Liver (tissue), 9 donors: Measurements from ENCODE around the gene GPR107. TPM values are rescaled to one million over a fixed set of nuclear protein-coding genes. Genes with fewer than 3 reads are reported as not detected.

Experiments
- DNase-seq: peaks from one replicate; pipeline ENCODE4 v3.0.0-alpha.2; 2017; ENCODE audit warnings: low spot score
- H3K27ac ChIP-seq, 2 donors: one replicate each; pipeline ENCODE4 v1.7.0; 2013; ENCODE audit warnings: inconsistent platforms in 2 of 2, low read length in 2 of 2, control low read depth in 1 of 2, low read depth in 1 of 2, mild to moderate bottlenecking in 1 of 2
- H3K27me3 ChIP-seq, 4 donors: one replicate each; pipeline versions ENCODE4 v1.6.1 to v1.7.0; 2013; ENCODE audit warnings: low read length in 3 of 4, inconsistent platforms in 1 of 4, mild to moderate bottlenecking in 1 of 4, moderate library complexity in 1 of 4; ENCODE audit not compliant: control insufficient read depth in 4 of 4, insufficient read depth in 4 of 4
- H3K36me3 ChIP-seq, 4 donors: one replicate each; pipeline versions ENCODE4 v1.6.1 to v1.7.0; 2013; ENCODE audit warnings: low read length in 3 of 4, mild to moderate bottlenecking in 3 of 4, low read depth in 1 of 4, moderate library complexity in 1 of 4; ENCODE audit not compliant: control insufficient read depth in 4 of 4, insufficient read depth in 3 of 4
- H3K4me1 ChIP-seq, 4 donors: one replicate each; pipeline versions ENCODE4 v1.6.1 to v1.7.0; 2013; ENCODE audit warnings: low read length in 3 of 4, mild to moderate bottlenecking in 3 of 4, moderate library complexity in 1 of 4; ENCODE audit not compliant: control insufficient read depth in 4 of 4, insufficient read depth in 4 of 4
- H3K4me3 ChIP-seq, 3 donors: one replicate each; pipeline versions ENCODE4 v1.6.1 to v1.7.0; 2013; ENCODE audit warnings: low read length in 3 of 3, control low read depth in 1 of 3, low read depth in 1 of 3, mild to moderate bottlenecking in 1 of 3
- H3K9ac ChIP-seq, 2 donors: one replicate each; pipeline ENCODE4 v1.7.0; 2013; ENCODE audit warnings: low read length in 2 of 2, mild to moderate bottlenecking in 2 of 2, moderate library complexity in 2 of 2, control low read depth in 1 of 2, low read depth in 1 of 2
- H3K9me3 ChIP-seq, 4 donors: one replicate each; pipeline versions ENCODE4 v1.6.1 to v1.7.0; 2013; ENCODE audit warnings: low read length in 3 of 4; ENCODE audit not compliant: control insufficient read depth in 4 of 4
- EGR1 ChIP-seq, 2 donors: IDR thresholded peaks; 2 replicates each; pipeline ENCODE4 v1.6.1; 2016 to 2018; ENCODE audit warnings: antibody characterized with exemption in 2 of 2, low read depth in 2 of 2
- FOXA2 ChIP-seq: IDR thresholded peaks from 2 replicates; pipeline ENCODE4 v1.6.1; 2016; ENCODE audit warnings: antibody characterized with exemption
- GABPA ChIP-seq, 2 donors: IDR thresholded peaks in 1 of 2; conservative IDR thresholded peaks in 1 of 2; 2 replicates each; pipeline ENCODE4 v1.6.1; 2016; ENCODE audit warnings: antibody characterized with exemption in 2 of 2, mild to moderate bottlenecking in 1 of 2, moderate library complexity in 1 of 2
- HNF4A ChIP-seq, 2 donors: conservative IDR thresholded peaks; 2 replicates each; pipeline ENCODE4 v1.6.1; 2016; ENCODE audit warnings: antibody characterized with exemption in 2 of 2, mild to moderate bottlenecking in 2 of 2
- NR2F2 ChIP-seq: IDR thresholded peaks from 2 replicates; pipeline ENCODE4 v1.6.1; 2016; ENCODE audit warnings: antibody characterized with exemption
- RAD21 ChIP-seq, 2 donors: IDR thresholded peaks; 2 replicates each; pipeline ENCODE4 v1.6.1; 2016; ENCODE audit warnings: antibody characterized with exemption in 2 of 2, mild to moderate bottlenecking in 2 of 2
- RXRA ChIP-seq, 2 donors: IDR thresholded peaks; 2 replicates each; pipeline ENCODE4 v1.6.1; 2017 to 2018; ENCODE audit warnings: antibody characterized with exemption in 2 of 2, mild to moderate bottlenecking in 1 of 2
- SP1 ChIP-seq: IDR thresholded peaks from 2 replicates; pipeline ENCODE4 v1.6.1; 2018; ENCODE audit warnings: antibody characterized with exemption, mild to moderate bottlenecking
- TAF1 ChIP-seq: conservative IDR thresholded peaks from 2 replicates; pipeline ENCODE4 v1.6.1; 2016; ENCODE audit warnings: antibody characterized with exemption, mild to moderate bottlenecking
- YY1 ChIP-seq: IDR thresholded peaks from 2 replicates; pipeline ENCODE4 v1.6.1; 2016; ENCODE audit warnings: antibody characterized with exemption, mild to moderate bottlenecking
- WGBS: extraction: QIAGEN DNeasy Blood & Tissue Kit; methylation state at CpG from one replicate; pipeline ENCODE4 v1.1.7; 2013; 5-methylcytosine and 5-hydroxymethylcytosine counted together
- polyA plus RNA-seq, 2 donors: library from polyadenylated mRNA; stranded (reverse) in 1 of 2; unstranded in 1 of 2; fragments of 200-250 nt in 1 of 2; fragments of >200 nt in 1 of 2; fragmentation: Nextera tagmentation in 1 of 2; extraction: Ambion mirVana in 1 of 2; gene quantifications; one replicate each; pipeline versions ENCODE4 v1.2.1 to v1.2.3, GENCODE V29; 2013 to 2015
- total RNA-seq, 2 donors: library from RNA; depleted of rRNA; stranded (reverse); fragments of >200 nt; gene quantifications; one replicate each; pipeline ENCODE4 v1.2.3, GENCODE V29; 2014
- TF ChIP-seq, protein P1 (sequence below): fragments of 150-350 bp; IDR thresholded peaks from 2 replicates; pipeline ENCODE4 v1.5.1; 2017; ENCODE audit warnings: improper control_type of control experiment, low read depth, low read length; ENCODE audit not compliant: missing input control
- TF ChIP-seq, protein P2 (sequence below): IDR thresholded peaks from 2 replicates; pipeline ENCODE4 v1.6.1; 2016; ENCODE audit warnings: antibody characterized with exemption, mild to moderate bottlenecking
- TF ChIP-seq, protein P3 (sequence below): IDR thresholded peaks from 2 replicates; pipeline ENCODE4 v1.6.1; 2016; ENCODE audit warnings: antibody characterized with exemption
- TF ChIP-seq, protein P4 (sequence below): IDR thresholded peaks from 2 replicates; pipeline ENCODE4 v1.6.1; 2016; ENCODE audit warnings: antibody characterized with exemption
- TF ChIP-seq, protein P5 (sequence below): IDR thresholded peaks from 2 replicates; pipeline ENCODE4 v1.6.1; 2016; ENCODE audit warnings: antibody characterized with exemption
- donor health status: healthy.
- donor health status: healthy.
- donor health status: healthy.
- donor health status: healthy.
- donor health status: healthy.

The GPR107 gene
- total and polyA plus RNA-seq, 4 donors: 3.8 to 17.2 (median 11.4) TPM

DNA sequence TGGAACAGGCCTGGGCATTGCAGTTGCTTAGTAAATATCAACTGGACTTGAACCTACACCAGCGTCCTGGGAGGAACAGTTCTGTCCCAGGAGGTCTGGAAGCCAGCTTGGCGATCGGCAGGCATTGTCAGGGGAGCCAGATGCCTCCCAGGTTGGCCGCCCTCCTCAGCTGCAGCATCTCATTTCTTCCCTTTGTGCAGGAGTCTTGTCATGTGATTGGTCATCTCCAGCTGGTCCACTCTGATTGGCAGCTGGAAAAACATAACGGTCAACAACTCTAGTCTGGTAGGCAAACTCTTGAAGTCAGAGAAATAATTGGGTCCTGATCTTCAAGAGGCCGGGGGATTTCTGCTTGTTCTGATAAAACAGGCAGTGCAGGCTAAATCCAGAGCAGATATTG lies 88.9 kb downstream of the GPR107 start:
- H3K4me1 ChIP-seq: peaks cover 2 to 11% (median 8%) of the 10 kb centered on the region in 4 donors
- TF ChIP-seq, protein P1, sequence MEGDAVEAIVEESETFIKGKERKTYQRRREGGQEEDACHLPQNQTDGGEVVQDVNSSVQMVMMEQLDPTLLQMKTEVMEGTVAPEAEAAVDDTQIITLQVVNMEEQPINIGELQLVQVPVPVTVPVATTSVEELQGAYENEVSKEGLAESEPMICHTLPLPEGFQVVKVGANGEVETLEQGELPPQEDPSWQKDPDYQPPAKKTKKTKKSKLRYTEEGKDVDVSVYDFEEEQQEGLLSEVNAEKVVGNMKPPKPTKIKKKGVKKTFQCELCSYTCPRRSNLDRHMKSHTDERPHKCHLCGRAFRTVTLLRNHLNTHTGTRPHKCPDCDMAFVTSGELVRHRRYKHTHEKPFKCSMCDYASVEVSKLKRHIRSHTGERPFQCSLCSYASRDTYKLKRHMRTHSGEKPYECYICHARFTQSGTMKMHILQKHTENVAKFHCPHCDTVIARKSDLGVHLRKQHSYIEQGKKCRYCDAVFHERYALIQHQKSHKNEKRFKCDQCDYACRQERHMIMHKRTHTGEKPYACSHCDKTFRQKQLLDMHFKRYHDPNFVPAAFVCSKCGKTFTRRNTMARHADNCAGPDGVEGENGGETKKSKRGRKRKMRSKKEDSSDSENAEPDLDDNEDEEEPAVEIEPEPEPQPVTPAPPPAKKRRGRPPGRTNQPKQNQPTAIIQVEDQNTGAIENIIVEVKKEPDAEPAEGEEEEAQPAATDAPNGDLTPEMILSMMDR: no peak
- TF ChIP-seq, protein P2, sequence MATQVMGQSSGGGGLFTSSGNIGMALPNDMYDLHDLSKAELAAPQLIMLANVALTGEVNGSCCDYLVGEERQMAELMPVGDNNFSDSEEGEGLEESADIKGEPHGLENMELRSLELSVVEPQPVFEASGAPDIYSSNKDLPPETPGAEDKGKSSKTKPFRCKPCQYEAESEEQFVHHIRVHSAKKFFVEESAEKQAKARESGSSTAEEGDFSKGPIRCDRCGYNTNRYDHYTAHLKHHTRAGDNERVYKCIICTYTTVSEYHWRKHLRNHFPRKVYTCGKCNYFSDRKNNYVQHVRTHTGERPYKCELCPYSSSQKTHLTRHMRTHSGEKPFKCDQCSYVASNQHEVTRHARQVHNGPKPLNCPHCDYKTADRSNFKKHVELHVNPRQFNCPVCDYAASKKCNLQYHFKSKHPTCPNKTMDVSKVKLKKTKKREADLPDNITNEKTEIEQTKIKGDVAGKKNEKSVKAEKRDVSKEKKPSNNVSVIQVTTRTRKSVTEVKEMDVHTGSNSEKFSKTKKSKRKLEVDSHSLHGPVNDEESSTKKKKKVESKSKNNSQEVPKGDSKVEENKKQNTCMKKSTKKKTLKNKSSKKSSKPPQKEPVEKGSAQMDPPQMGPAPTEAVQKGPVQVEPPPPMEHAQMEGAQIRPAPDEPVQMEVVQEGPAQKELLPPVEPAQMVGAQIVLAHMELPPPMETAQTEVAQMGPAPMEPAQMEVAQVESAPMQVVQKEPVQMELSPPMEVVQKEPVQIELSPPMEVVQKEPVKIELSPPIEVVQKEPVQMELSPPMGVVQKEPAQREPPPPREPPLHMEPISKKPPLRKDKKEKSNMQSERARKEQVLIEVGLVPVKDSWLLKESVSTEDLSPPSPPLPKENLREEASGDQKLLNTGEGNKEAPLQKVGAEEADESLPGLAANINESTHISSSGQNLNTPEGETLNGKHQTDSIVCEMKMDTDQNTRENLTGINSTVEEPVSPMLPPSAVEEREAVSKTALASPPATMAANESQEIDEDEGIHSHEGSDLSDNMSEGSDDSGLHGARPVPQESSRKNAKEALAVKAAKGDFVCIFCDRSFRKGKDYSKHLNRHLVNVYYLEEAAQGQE: no peak
- TF ChIP-seq HNF4A (conservative IDR thresholded peaks at IDR 0.05) (no peak), EGR1 (IDR thresholded peaks at IDR 0.05; ENCODE audit: low read depth in 2 of 2) (no peak), GABPA (IDR thresholded peaks at IDR 0.05 in 1 of 2, conservative IDR thresholded peaks at IDR 0.05 in 1 of 2) (no peak), FOXA2 (no peak), YY1 (no peak)
- TF ChIP-seq, protein P3, sequence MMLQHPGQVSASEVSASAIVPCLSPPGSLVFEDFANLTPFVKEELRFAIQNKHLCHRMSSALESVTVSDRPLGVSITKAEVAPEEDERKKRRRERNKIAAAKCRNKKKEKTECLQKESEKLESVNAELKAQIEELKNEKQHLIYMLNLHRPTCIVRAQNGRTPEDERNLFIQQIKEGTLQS: no peak
- TF ChIP-seq, protein P4, sequence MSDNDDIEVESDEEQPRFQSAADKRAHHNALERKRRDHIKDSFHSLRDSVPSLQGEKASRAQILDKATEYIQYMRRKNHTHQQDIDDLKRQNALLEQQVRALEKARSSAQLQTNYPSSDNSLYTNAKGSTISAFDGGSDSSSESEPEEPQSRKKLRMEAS: no peak
- 77% methylated on average over 6 of the region's 6 CpGs for WGBS
- DNase-seq: no peak
- no peaks in the 10 kb centered on the region for H3K36me3 ChIP-seq
- no peaks in the 10 kb centered on the region for H3K9me3 ChIP-seq
- no peak overlapping the region for H3K4me3 ChIP-seq
- no peaks in the 10 kb centered on the region for H3K27me3 ChIP-seq
- H3K9ac ChIP-seq: no peak overlapping the region
- no peak overlapping the region for H3K27ac ChIP-seq

DNA sequence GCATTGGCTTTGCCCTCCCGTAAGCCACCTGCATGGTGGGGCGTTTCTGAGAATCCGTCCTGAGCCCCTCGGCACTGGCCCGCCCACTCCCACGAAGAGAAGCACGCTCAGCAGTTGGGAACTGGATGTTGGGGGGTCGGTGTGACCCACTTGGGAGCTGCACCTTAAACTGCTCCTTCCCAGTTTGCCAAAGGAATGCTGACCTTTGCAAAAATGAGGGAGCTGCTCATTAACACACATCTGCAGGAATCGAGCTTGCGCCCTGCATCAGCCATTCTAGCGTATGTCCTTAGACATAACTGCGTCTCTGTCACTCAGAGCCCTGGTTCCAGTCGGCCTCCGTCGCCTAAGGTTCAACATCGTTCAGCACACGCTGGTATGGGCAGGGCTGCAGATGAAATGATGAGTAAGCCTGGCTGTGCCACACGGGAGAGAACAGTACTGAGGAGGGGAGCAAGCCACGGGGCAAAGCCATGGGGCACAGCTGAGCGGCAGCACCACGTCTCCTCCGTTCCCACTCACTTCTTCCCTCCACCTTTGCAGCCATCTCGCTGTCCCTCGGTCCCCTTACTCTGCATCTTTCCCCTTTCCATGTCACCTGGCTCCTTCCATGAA lies 89.7 kb downstream of the GPR107 start:
- Histone ChIP-seq H3K9ac (no peak overlapping the region), H3K9me3 (no peaks in the 10 kb centered on the region), H3K36me3 (no peaks in the 10 kb centered on the region), H3K4me3 (no peak overlapping the region), H3K4me1 (peaks cover 2 to 11% (median 8%) of the 10 kb centered on the region in 4 donors), H3K27me3 (no peaks in the 10 kb centered on the region), H3K27ac (no peak overlapping the region)
- no peak for TF ChIP-seq RAD21 (IDR thresholded peaks at IDR 0.05)
- TF ChIP-seq NR2F2: no peak
- TF ChIP-seq RXRA (IDR thresholded peaks at IDR 0.05): no peak
- no peak for TF ChIP-seq HNF4A (conservative IDR thresholded peaks at IDR 0.05)
- TF ChIP-seq TAF1: no peak
- TF ChIP-seq SP1: no peak
- TF ChIP-seq, protein P5, sequence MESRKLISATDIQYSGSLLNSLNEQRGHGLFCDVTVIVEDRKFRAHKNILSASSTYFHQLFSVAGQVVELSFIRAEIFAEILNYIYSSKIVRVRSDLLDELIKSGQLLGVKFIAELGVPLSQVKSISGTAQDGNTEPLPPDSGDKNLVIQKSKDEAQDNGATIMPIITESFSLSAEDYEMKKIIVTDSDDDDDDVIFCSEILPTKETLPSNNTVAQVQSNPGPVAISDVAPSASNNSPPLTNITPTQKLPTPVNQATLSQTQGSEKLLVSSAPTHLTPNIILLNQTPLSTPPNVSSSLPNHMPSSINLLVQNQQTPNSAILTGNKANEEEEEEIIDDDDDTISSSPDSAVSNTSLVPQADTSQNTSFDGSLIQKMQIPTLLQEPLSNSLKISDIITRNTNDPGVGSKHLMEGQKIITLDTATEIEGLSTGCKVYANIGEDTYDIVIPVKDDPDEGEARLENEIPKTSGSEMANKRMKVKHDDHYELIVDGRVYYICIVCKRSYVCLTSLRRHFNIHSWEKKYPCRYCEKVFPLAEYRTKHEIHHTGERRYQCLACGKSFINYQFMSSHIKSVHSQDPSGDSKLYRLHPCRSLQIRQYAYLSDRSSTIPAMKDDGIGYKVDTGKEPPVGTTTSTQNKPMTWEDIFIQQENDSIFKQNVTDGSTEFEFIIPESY: no peak
- whole genome bisulfite sequencing: 90% methylated on average over 24 of the region's 24 CpGs
- DNase-seq: no peak
